Trophoblast cell (in vitro differentiated cells and primary cell): ENCODE data around the gene DPEP2.

Source experiments
- DNase-seq, 2 donors: peaks; one replicate each; pipeline ENCODE4 v3.0.0-alpha.2; 2016
- H2AFZ ChIP-seq: 2 replicates; pipeline ENCODE4 v1.6.1; 2013; ENCODE audit warnings: low read length, moderate library complexity, mild to moderate bottlenecking; ENCODE audit not compliant: insufficient read depth, poor library complexity
- H2AK5ac ChIP-seq: 2 replicates; pipeline ENCODE4 v1.6.1; 2013; ENCODE audit warnings: mild to moderate bottlenecking, low read length
- H2BK120ac ChIP-seq: 2 replicates; pipeline ENCODE4 v1.6.1; 2013; ENCODE audit warnings: low read length, mild to moderate bottlenecking, moderate library complexity; ENCODE audit not compliant: insufficient read depth, poor library complexity
- H2BK12ac ChIP-seq: 2 replicates; pipeline ENCODE4 v1.6.1; 2013; ENCODE audit warnings: mild to moderate bottlenecking, low read length, moderate library complexity
- H2BK5ac ChIP-seq: 2 replicates; pipeline ENCODE4 v1.6.1; 2013; ENCODE audit warnings: low read length, low read depth, moderate library complexity, mild to moderate bottlenecking; ENCODE audit not compliant: poor library complexity
- H3K14ac ChIP-seq: 2 replicates; pipeline ENCODE4 v1.6.1; 2013; ENCODE audit warnings: mild to moderate bottlenecking, low read length
- H3K18ac ChIP-seq: 2 replicates; pipeline ENCODE4 v1.6.1; 2013; ENCODE audit warnings: mild to moderate bottlenecking, low read length
- H3K23ac ChIP-seq: 2 replicates; pipeline ENCODE4 v1.6.1; 2013; ENCODE audit warnings: low read length
- H3K27ac ChIP-seq: 2 replicates; pipeline ENCODE4 v1.5.1; 2013; ENCODE audit warnings: low read depth, mild to moderate bottlenecking, inconsistent platforms, low read length, moderate library complexity
- H3K27me3 ChIP-seq: 2 replicates; pipeline ENCODE4 v1.6.1; 2013; ENCODE audit warnings: inconsistent platforms, mild to moderate bottlenecking, low read length, moderate library complexity; ENCODE audit not compliant: insufficient read depth
- H3K36me3 ChIP-seq, 2 experiments: 1 replicate in 1 of 2; 2 replicates in 1 of 2; pipeline ENCODE4 v1.6.1; 2013; ENCODE audit warnings: low read length in 2 of 2, mild to moderate bottlenecking in 2 of 2, moderate library complexity in 1 of 2; ENCODE audit not compliant: insufficient read depth in 2 of 2, control insufficient read depth in 1 of 2
- H3K4ac ChIP-seq: 2 replicates; pipeline ENCODE4 v1.6.1; 2013; ENCODE audit warnings: low read depth, mild to moderate bottlenecking, low read length, moderate library complexity
- H3K4me1 ChIP-seq, 2 experiments: 1 replicate in 1 of 2; 2 replicates in 1 of 2; pipeline ENCODE4 v1.6.1; 2013; ENCODE audit warnings: low read length in 2 of 2, mild to moderate bottlenecking in 2 of 2, moderate library complexity in 1 of 2; ENCODE audit not compliant: insufficient read depth in 2 of 2, control insufficient read depth in 1 of 2
- H3K4me2 ChIP-seq: 2 replicates; pipeline ENCODE4 v1.6.1; 2013; ENCODE audit warnings: inconsistent platforms, mild to moderate bottlenecking, low read length, moderate library complexity
- H3K4me3 ChIP-seq: 2 replicates; pipeline ENCODE4 v1.5.1; 2013; ENCODE audit warnings: mild to moderate bottlenecking, low read depth, low read length, inconsistent platforms
- H3K79me1 ChIP-seq: one replicate; pipeline ENCODE4 v1.6.1; 2013; ENCODE audit warnings: low read length
- H3K79me2 ChIP-seq: 2 replicates; pipeline ENCODE4 v1.6.1; 2013; ENCODE audit warnings: low read length, mild to moderate bottlenecking; ENCODE audit not compliant: control insufficient read depth, insufficient read depth, poor library complexity
- H3K9ac ChIP-seq: 2 replicates; pipeline ENCODE4 v1.6.1; 2013; ENCODE audit warnings: mild to moderate bottlenecking, low read length
- H3K9me3 ChIP-seq: 2 replicates; pipeline ENCODE4 v1.6.1; 2013; ENCODE audit warnings: low read depth, mild to moderate bottlenecking, control low read depth, inconsistent platforms, low read length; ENCODE audit not compliant: insufficient read depth
- H4K12ac ChIP-seq: 2 replicates; pipeline ENCODE4 v1.6.1; 2013; ENCODE audit warnings: low read depth, mild to moderate bottlenecking, low read length, moderate library complexity
- H4K8ac ChIP-seq: 2 replicates; pipeline ENCODE4 v1.6.1; 2013; ENCODE audit warnings: low read depth, mild to moderate bottlenecking, low read length, moderate library complexity
- H4K91ac ChIP-seq: one replicate; pipeline ENCODE4 v1.6.1; 2013; ENCODE audit warnings: low read depth, mild to moderate bottlenecking, low read length, moderate library complexity
- WGBS: extraction: QIAGEN DNeasy Blood & Tissue Kit; methylation state at CpG from one replicate; pipeline ENCODE4 v1.1.7; 2013; ENCODE audit warnings: missing lambda C conversion rate; ENCODE audit not compliant: insufficient read length, insufficient coverage; ENCODE audit errors: extremely low coverage; 5-methylcytosine and 5-hydroxymethylcytosine counted together

Gene DPEP2

DNA sequence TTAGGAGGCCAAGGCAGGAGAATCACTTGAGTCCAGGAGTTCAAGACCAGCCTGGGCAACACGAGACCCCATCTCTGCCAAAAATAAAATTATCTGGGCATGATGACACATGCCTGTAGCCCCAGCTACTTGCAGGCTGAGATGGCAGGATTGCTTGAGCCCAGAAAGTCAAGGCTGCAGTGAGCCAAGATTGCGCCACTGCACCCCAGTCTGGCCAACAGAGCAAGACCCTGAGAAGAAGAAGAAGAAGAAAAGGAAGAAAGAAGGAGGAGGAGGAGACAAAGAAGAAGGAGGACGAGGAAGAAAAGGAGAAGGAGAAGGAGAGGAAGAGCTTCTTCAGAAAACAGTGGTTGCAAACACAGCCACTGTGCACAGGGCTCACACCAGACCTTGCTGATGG, 10.6 kb downstream of the DPEP2 start:
- H3K79me1 ChIP-seq = peaks cover 2% of the 10 kb centered on the region
- no peak overlapping the region for H3K4me3 ChIP-seq
- no peaks in the 10 kb centered on the region for H3K36me3 ChIP-seq
- peaks cover 1% of the 10 kb centered on the region for H3K79me2 ChIP-seq
- H4K8ac ChIP-seq = no peak overlapping the region
- no peak overlapping the region for H2BK5ac ChIP-seq
- H2AK5ac ChIP-seq = no peak overlapping the region
- no peak overlapping the region for H2AFZ ChIP-seq
- no peak overlapping the region for H2BK12ac ChIP-seq
- H3K14ac ChIP-seq = no peak overlapping the region
- no peak for DNase-seq
- H3K4me2 ChIP-seq = no peak overlapping the region
- no peak overlapping the region for H3K4ac ChIP-seq
- H3K27ac ChIP-seq = no peak overlapping the region
- H3K27me3 ChIP-seq = no peaks in the 10 kb centered on the region
- H3K9me3 ChIP-seq = no peaks in the 10 kb centered on the region
- peaks cover 3 to 6% of the 10 kb centered on the region in 2 experiments for H3K4me1 ChIP-seq
- H4K91ac ChIP-seq = no peak overlapping the region
- H3K23ac ChIP-seq = no peak overlapping the region
- H2BK120ac ChIP-seq = no peak overlapping the region
- H3K9ac ChIP-seq = no peak overlapping the region
- no peak overlapping the region for H3K18ac ChIP-seq
- WGBS = no CpG with 5 or more reads among the region's 3 CpGs
- H4K12ac ChIP-seq = no peak overlapping the region

DNA sequence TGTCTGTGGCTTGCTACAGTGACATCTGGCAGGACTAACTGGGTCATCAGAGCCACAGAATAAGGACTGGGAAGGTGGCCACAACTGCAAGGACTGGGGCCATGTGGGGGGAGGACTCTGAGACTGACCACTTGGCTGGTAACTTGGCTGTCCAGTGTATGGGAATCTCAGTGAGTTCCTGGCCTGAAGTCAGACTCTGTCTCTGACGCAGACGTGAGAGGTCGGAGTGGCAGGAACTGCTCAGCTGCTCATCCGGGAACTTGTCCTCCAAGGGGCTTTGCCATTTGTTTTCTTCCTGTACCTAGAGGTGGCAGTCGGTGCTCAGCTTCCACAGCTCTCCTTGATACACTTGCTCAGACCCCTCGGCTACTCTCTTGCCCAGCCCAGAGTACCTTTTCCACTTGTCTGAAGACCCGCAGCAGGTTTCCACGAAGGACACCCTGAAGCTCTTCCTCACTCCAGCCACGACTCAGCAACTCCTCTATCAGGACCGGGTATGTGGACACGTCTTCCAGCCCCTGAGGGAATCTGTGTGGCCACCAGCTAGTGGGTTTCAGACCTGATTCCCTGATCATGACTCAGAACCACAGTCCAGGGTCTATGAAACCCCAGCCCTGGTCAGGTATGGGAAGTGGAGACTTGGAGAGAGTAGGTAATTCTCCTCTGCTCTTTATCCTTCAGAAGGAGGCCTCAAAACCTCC, 11.7 kb downstream of the DPEP2 start:
- H2BK5ac ChIP-seq = no peak overlapping the region
- no peaks in the 10 kb centered on the region for H3K79me2 ChIP-seq
- H3K79me1 ChIP-seq = no peaks in the 10 kb centered on the region
- H3K4ac ChIP-seq = no peak overlapping the region
- no peak overlapping the region for H4K8ac ChIP-seq
- no peak overlapping the region for H2BK120ac ChIP-seq
- H3K27me3 ChIP-seq = no peaks in the 10 kb centered on the region
- no peak overlapping the region for H3K4me2 ChIP-seq
- H3K4me3 ChIP-seq = no peak overlapping the region
- H2AFZ ChIP-seq = no peak overlapping the region
- no peak overlapping the region for H4K91ac ChIP-seq
- H3K23ac ChIP-seq = no peak overlapping the region
- H2AK5ac ChIP-seq = no peak overlapping the region
- no peak overlapping the region for H3K14ac ChIP-seq
- no peak overlapping the region for H4K12ac ChIP-seq
- H3K9me3 ChIP-seq = no peaks in the 10 kb centered on the region
- no CpG with 5 or more reads among the region's 11 CpGs for WGBS
- H3K18ac ChIP-seq = no peak overlapping the region
- peaks cover 0 to 3% of the 10 kb centered on the region in 2 experiments for H3K4me1 ChIP-seq
- no peak overlapping the region for H3K9ac ChIP-seq
- no peak overlapping the region for H3K27ac ChIP-seq
- H2BK12ac ChIP-seq = no peak overlapping the region
- no peak for DNase-seq
- no peaks in the 10 kb centered on the region for H3K36me3 ChIP-seq

DNA sequence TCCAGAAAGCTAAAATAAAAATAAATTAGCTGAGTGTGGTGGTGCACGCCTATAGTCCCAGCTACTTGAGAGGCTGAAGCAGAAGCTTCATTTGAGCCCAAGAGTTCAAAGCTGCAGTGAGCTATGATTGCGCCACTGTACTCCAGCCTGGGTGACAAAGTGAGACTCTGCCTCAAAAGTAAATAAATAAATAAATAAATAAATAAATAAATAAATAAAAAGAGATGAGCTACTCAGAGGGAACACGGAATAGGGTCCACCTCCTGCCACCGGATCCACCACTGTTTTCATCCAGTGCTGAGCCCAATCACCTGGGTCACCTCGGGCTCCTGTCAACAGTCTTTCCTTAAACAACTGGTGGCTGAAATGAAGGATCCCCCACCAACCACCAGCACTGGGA, 12.3 kb downstream of the DPEP2 start:
- Histone ChIP-seq H3K27ac (no peak overlapping the region), H2BK5ac (no peak overlapping the region), H4K8ac (no peak overlapping the region), H3K4me2 (no peak overlapping the region), H2AK5ac (no peak overlapping the region), H3K4ac (no peak overlapping the region), H4K12ac (no peak overlapping the region), H3K18ac (no peak overlapping the region), H3K4me3 (no peak overlapping the region), H2BK12ac (no peak overlapping the region), H3K27me3 (no peaks in the 10 kb centered on the region), H3K79me2 (no peaks in the 10 kb centered on the region), H3K9me3 (no peaks in the 10 kb centered on the region), H3K79me1 (no peaks in the 10 kb centered on the region), H2BK120ac (no peak overlapping the region), H3K23ac (no peak overlapping the region), H3K4me1 (peaks cover 0 to 3% of the 10 kb centered on the region in 2 experiments), H3K9ac (no peak overlapping the region), H2AFZ (no peak overlapping the region), H3K36me3 (no peaks in the 10 kb centered on the region), H4K91ac (no peak overlapping the region), H3K14ac (no peak overlapping the region)
- DNase-seq = no peak
- WGBS = no CpG with 5 or more reads among the region's 5 CpGs

DNA sequence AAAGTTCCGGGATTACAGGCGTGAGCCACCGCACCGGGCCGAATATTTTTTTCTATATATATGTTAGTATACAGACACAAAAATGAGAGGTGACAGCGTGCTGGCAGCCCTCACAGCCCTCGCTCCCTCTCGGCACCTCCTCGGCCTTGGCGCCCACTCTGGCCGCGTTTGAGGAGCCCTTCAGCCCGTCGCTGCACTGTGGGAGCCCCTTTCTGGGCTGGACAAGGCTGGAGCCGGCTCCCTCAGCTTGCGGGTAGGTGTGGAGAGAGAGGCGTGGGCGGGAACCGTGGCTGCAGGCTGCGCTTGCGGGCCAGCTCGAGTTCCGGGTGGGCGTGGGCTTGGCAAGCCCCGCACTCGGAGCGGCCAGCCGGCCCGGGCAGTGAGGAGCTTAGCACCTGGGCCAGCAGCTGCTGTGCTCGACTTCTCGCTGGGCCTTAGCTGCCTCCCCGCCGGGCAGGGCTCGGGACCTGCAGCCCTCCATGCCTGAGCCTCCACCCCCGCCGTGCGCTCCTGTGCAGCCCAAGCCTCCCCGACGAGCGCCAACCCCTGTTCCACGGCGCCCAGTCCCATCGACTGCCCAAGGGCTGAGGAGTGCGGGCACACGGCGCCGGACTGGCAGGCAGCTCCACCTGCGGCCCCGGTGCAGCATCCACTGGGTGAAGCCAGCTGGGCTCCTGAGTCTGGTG, 17.1 kb downstream of the DPEP2 start:
- Histone ChIP-seq H2BK120ac (no peak overlapping the region), H3K79me1 (no peaks in the 10 kb centered on the region), H3K9me3 (no peaks in the 10 kb centered on the region), H4K91ac (no peak overlapping the region), H3K14ac (no peak overlapping the region), H3K4me1 (no peaks in the 10 kb centered on the region), H2BK5ac (no peak overlapping the region), H4K8ac (no peak overlapping the region), H3K4ac (no peak overlapping the region), H3K4me2 (no peak overlapping the region), H3K23ac (no peak overlapping the region), H2BK12ac (no peak overlapping the region), H3K27me3 (no peaks in the 10 kb centered on the region), H3K9ac (no peak overlapping the region), H3K4me3 (no peak overlapping the region), H3K27ac (no peak overlapping the region), H2AFZ (no peak overlapping the region), H3K18ac (no peak overlapping the region), H2AK5ac (no peak overlapping the region), H3K79me2 (no peaks in the 10 kb centered on the region), H4K12ac (no peak overlapping the region), H3K36me3 (no peaks in the 10 kb centered on the region)
- WGBS = no CpG with 5 or more reads among the region's 49 CpGs
- DNase-seq = no peak
